NCI-H2196 treated with DMSO at 0.1 percent for 48 hours (cell line): ENCODE results near the gene NUDT8.

Experiments
- DNase-seq: peaks from one replicate; lab custom pipeline; 2025; ENCODE audit not compliant: unreplicated experiment; lab: John Stamatoyannopoulos, UW

NUDT8 gene

DNA sequence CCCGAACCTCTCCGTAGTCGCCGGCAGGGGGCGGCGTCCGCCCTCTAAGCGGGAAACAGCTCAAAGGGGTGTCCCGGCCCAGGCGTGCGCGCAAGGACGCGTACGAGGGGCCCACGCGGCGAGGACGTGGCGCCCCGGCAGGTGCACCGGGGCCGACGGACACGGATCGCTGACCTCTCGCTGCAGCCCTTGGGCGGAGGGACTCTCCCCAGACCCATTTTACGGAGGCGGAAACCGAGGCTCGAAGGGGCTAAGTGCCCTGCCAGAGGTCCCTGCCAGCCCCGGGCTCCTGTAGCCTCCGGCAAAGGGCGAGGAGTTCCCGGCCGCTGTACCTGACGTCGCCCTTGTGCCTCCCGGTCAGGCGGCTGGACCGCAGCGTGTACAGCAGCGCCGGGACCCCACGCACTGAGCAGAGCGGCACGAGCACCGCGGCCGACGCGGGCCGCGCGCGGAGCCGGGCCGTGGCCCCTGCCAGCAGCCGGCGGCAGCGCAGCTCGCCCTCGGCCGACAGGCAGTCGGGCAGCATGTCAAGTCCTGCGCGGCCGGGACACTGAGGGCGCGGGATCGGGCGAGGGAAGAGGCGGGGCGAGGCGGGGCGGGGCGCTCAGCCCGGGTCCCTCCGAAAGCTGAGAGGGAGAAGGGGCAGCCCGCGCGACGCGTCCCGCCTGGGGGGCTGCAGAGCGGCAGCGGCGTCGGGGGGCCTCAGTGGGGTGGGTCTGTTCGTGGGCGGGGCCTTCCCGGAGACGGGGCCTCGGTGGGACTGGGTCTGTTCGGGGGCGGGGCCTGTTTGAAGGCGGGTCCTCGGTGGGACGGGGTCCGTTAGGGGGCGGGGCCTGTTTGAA, at the start of gene NUDT8:
Gene NUDT8 (minus strand): TSS at position 552 of the 842 bp plus-strand sequence. CDS start 26 bp downstream, at position 526.
- DNase-seq: peak; percentile 70

DNA sequence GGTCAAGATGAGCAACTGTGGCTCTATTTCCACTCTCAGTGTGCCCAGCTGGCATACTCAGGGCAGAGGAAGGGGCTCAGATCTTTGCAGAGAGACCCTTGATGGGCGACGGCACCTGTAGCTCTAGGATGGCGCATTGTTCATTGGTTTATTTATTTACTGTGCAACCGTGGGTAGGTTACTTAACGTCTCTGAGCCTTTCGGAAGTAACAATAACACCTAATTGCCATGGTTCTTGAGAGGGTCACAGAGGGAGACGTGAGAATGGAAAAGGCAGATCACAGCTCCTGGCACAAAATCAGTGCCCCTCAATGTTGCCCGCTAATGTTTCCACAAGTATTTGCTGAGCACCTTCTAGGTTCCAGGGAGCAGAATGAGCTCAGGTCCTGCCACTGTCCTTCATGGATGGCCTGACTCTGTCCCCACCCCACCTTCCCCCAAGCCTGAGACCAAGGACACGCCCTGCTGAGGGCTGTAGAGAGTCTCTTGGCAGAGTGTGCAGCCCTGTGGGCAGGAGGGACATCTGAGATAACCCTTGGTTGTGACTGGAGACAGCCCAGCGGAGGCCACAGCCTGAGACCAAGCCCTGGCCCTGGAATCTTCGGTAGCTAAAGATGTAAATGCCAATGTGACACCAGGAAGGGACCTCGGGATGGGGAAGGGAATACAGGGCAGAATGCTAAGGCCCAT, 45.5 kb upstream of the NUDT8 start:
- DNase-seq: no peak

GRCh38 chr11:67674442-67674871, 44.7 kb upstream of the NUDT8 start, which contains the start of gene ALDH3B2:
Gene ALDH3B2, minus strand, starts transcription at chr11:67674623. Its CDS starts 7,688 bp downstream, at chr11:67666935.
- no peak for DNase-seq

DNA sequence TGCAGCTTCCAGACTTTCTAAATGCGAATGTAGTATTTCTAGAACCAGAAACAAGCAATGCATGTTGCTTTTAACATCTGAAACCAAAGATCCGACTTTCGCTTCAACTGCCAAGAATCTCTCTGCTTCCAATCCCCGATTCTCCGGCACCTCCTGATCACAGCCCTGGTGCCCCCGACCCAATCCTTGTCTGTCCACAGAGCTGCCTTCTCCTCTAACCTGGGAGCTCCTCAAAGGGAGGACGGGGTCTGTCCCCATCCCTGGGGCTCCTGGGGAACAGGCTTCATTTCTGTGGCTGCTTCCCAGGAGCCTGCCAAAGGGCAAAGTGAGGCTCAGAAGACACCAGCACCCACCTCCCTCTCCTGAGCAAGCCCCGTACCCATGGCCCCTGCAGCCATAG, 44.2 kb upstream of the NUDT8 start:
- DNase-seq: no peak

DNA sequence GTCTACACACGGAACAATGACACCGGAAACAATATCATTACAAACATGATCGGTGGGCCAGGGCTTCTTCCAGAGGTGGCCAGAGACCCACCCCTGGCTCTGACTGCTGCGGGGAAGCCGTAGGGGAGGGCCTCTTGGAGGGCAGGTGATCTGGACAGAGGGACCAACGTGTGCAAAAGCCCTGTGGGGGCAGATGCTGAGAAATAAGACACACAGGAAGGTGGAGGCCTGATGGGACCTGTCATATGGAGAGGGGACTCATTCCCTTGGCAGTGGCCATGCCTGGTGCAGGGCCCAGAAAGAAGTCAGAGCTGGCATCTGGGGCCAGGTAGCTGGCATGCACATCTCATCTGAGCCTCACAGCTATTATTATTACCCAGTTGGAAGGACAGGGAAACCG, 43.6 kb upstream of the NUDT8 start:
- DNase-seq: no peak

DNA sequence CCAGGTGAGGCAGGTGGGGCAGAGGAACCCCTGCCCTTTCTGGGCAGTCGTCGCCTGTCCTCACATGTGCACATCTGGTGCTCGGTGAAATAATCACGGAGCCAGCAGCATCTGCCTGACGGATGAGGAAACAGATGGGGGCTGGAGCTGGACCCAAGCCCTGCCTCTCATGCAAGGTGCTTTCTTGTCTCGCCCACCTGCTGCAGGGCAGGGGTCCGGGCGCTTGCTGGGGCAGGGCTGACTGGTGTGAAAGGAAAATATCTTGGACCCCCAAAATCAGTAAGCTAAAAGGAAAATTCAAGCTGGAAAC, 41.4 kb upstream of the NUDT8 start:
- DNase-seq: no peak

GRCh38 chr11:67670316-67671210, 40.8 kb upstream of the NUDT8 start:
- no peak for DNase-seq

DNA sequence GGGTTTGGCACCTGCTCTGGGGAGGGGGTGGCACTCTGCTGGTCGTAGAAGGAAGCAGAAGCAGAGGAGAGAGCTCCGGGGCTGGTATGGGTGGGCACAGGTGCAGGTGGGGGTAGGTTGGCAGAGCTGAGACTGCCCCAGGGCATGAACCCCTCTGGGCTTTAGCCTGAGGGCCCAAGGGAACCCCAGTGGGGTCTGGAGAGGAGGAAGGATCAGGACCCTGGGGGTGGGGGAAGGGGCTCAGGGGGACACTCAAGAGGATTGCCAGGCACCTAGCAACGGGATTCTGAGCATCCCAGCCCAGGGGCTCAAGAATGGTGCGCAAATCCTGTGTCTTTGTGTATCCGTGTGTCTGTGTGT, 38.4 kb upstream of the NUDT8 start:
- no peak for DNase-seq

DNA sequence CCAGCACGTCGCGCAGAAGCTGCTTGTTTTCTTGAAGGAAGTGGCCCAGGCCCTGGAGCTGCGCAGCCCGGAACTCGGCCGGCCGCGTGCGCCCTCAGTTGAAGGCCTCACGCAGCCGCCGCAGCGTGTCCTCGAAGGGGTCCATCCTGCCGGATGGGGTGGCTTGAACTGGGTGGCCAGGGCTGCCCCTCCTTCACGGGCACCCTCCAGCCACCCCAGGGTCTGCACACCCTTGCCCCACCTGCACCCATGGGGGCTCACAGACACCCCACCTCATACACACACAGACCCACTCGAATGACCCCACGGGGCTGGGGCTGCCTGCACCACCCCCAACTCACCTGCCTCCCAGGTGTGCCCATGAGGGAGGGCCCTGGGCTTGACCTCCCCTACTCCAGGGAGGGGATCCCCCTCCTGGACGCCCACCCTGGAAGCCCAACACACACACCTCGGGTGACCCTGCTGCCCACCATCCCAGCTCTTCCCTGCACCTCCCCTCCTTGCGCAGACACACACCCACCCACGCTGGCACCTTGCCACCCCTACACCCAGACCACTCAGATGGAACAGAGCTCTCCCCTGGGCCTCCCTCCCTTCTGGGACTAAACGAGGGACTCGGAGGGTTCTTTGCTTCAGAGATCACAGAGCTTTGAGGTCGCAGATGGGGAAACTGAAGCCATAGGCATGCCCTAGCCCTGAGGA, 37.9 kb upstream of the NUDT8 start:
- DNase-seq: no peak

DNA sequence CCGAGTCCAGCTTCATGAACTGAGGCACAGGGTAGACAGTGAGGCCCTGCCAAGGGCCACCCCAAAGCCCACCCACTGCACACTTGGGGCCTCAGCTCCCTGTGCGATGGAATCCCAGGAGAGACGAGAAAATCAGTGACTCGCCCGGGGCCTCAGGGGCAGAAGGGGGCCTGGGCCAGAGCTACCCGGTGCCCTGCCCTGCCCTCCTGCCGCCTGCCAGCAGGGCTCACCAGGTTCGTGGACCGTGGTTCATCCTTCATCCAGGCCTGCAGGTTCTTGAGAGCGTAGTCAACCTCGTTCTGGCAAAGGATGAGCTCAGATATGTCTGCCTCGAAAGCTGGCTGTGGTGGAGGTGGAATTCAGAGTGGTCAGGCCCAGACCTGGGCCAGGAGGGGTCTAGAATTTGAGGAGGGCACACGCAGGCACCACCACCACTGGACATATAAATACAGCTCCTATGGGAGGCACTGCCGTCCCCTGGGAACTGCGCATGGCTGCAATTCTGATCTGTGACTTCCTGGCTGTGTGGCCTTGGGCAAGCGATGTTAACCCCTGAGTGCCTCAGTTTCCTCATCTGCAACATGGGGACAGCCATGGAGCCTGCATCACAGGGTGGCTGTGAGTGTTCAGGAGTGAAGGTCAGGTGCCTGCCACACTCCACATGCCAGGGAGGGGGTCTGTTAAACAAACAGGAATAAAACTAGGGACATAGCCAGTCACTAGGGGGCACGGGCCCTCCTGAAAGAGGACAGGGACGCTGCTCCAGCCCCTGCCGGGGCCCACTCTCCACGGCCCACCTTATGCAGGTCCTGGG, 37.1 kb upstream of the NUDT8 start:
- no peak for DNase-seq

DNA sequence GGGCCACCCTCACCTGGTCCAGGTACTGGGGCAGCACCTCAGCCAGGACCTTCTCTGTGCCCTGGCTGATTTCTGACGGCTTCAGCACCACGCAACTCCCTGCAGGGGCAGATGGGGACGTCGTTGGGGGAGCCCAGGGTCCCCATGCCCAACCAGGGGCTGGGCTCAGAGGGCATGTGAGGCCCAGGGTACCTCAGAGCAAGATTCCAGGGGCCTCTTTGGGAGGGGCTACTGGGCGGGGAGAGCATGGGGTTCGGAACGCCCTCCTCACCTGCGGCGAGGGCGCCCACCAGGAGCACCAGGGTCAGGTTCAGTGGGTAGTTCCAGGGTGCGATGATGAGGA, 36.5 kb upstream of the NUDT8 start:
- no peak for DNase-seq

DNA sequence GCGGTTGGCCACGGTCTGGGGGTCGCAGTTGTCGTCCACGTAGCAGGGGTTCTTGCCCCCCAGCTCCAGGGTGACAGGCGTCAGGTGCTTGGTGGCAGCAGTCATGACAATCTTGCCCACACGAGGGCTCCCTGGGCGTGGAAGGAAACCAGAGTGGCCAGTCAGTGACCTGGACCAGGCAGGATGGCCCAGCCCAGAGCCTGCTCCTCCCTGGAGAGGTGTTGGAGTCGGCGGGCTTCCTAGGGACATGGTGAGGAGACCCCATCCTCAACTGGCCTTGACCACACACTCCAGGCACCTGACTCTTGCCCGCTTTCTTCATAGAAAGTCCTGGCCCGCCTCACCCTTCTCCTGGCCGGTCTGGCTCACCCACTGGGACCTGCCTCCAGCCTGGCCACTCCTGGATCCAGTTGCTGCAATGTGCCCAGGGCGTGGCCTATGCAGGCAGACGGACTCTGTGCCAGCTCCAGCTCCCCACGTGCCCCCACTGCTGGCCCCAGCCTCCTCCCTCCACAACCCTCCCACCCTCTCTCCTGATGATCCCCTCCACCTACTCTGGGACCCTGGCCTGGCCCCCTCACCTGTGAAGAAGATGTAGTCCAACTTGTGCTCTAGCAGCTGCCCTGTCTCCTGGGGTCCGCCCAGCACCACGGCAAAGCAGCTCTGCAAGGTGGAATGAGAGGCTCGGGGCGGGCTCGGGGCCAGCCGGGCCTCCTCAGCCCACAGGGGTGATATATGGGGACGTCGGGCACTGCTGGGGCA, 36.0 kb upstream of the NUDT8 start:
- DNase-seq: no peak

DNA sequence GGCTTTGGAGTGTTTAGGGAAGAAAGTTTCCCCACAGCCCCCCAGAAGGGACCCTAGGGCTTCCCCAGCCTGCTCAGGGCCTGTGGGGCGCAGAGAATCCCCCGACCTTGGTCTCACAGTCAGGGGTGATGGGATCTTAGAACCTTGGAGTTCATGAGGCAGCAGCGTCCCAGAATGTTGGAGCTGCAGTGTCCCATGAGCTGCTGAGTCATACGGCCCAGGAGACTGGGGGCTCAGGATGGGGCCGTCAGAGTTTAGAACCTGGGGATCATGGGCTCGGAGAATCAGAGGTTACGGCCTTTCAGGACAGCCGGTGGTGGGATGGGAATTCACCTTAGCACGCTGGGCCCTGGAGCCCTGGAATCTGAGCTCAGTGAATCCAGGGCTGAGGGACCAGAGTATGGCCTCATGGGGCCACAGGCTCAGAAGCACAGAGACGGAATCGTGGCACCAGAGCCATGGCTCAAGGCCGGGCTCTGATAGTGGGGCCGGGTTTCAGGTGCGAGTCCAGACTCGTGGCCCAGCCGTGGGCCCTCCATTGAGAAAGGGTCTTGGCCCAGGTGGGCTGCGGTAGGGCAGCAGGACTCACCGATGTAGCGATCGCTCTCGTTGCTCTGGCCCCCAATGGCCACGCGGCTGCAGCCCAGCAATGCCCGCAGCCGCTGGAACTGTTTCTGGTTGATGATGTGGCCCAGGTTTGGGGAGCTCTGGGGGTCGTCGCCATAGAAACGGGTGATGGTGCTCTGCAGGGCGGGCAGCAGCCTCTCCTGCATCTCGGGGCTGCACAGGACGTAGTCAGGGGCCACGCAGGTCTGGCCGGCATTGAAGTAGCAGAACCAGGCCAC, 35.2 kb upstream of the NUDT8 start:
- DNase-seq: no peak

- DNase-seq: no peak
Observed at GRCh38 chr11:67664213-67664585, 34.5 kb upstream of the NUDT8 start.

- DNase-seq: no peak
Observed at GRCh38 chr11:67663532-67664212, 33.9 kb upstream of the NUDT8 start.

- no peak for DNase-seq
Observed at GRCh38 chr11:67662835-67663531, 33.2 kb upstream of the NUDT8 start.

DNA sequence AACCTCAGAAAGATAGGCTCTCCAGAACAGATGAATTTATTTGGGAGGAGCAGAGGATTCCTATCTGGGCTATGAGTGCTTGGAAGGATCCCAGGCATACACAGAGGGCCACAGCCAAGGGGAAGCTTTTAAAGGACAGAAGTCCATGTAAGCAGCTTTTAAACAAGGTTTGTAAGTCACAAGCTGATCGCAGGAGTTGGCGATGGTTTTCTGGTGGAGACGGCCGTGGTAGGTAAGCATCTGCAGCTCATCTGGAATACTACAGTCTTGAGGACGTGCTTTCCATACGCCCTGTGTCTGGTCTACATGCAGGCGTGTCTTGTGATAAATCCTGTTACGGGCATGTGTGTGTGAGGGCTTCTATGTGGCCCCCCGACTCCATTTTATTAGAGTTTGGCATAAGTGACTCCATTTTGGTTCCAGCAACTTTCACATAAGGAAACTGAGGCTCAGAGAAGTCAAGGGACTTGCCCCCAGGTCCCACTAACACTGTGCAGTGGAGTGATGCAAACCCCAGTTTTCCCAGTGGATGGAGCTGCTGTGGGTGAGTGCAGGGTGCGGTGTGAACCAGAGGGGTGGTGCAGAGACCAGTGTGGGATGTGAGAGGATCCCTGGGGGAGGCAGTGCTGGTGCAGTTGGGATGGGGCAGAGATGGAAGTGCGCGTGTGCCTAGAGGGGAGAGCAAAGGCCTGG, 32.6 kb upstream of the NUDT8 start:
- no peak for DNase-seq
